HT1080 (cell line): Measurements from ENCODE around the gene CBFB. TPM values are rescaled to one million over a fixed set of nuclear protein-coding genes. Genes with fewer than 3 reads are reported as not detected.

Experiments
- DNase-seq: peaks from one replicate; pipeline ENCODE4 v3.0.0-alpha.2; 2015; ENCODE audit warnings: low read depth
- small RNA-seq: library from RNA; depleted of rRNA; stranded (forward); fragments of <200 nt; gene quantifications from one replicate; pipeline ENCODE3, GENCODE V24; 2014
- total RNA-seq: library from RNA; depleted of rRNA; stranded (reverse); fragments of >200 nt; shearing (Covaris generic); gene quantifications from 2 replicates; pipeline ENCODE4 v1.2.3, GENCODE V29; 2014; rRNA removed

Gene CBFB
- total RNA-seq, 1 experiment from 2014 or later = 93.7 TPM

- DNase-seq = no peak
Measured at GRCh38 chr16:67128417-67128816, 99.5 kb downstream of the CBFB start.

- DNase-seq = no peak
Measured at GRCh38 chr16:67128887-67129286, 99.9 kb downstream of the CBFB start.

- no peak for DNase-seq
Measured at GRCh38 chr16:67129422-67129821, 100.5 kb downstream of the CBFB start.

GRCh38 chr16:67137605-67138004, 108.7 kb downstream of the CBFB start:
- no peak for DNase-seq

GRCh38 chr16:67141391-67141790, 112.4 kb downstream of the CBFB start:
- no peak for DNase-seq

GRCh38 chr16:67142342-67142741, 113.4 kb downstream of the CBFB start:
- DNase-seq = no peak

- DNase-seq = no peak
Measured at GRCh38 chr16:67144943-67145342, 116.0 kb downstream of the CBFB start.

- no peak for DNase-seq
Measured at GRCh38 chr16:67145746-67146145, 116.8 kb downstream of the CBFB start.

- DNase-seq = no peak
Measured at GRCh38 chr16:67146523-67147357, 117.8 kb downstream of the CBFB start.

- no peak for DNase-seq
Measured at GRCh38 chr16:67147437-67148140, 118.6 kb downstream of the CBFB start.

GRCh38 chr16:67148221-67148620, 119.3 kb downstream of the CBFB start:
- DNase-seq = no peak

- DNase-seq = no peak
Measured at GRCh38 chr16:67148656-67149275, 119.8 kb downstream of the CBFB start.

- no peak for DNase-seq
Measured at GRCh38 chr16:67149276-67150046, 120.5 kb downstream of the CBFB start.

- DNase-seq = no peak
Measured at GRCh38 chr16:67150047-67150832, 121.3 kb downstream of the CBFB start.

Small RNAs within 50 kb of the gene (small RNA-seq; reads per million reads assigned to genes)
- gene RN7SL543P = not detected

Other genes with a start within 250 kb of the CBFB start
- gene TERB1, start 227.6 kb upstream of the CBFB start, total RNA-seq = not detected in 2 replicates
- gene NAE1, start 198.2 kb upstream of the CBFB start, total RNA-seq = 86.8 and 93.6 TPM in 2 replicates
- not detected in 2 replicates for gene CA7, start 184.7 kb upstream of the CBFB start, total RNA-seq
- gene PDP2, start 148.6 kb upstream of the CBFB start, total RNA-seq = 10.6 and 12.1 TPM in 2 replicates
- gene CDH16, start 110.3 kb upstream of the CBFB start, total RNA-seq = not detected in 2 replicates
- 0.13 TPM in 1 of 2 replicates, not detected in the other for gene RRAD, start 103.6 kb upstream of the CBFB start, total RNA-seq
- gene CIAO2B, start 94.7 kb upstream of the CBFB start, total RNA-seq = 230 and 244 TPM in 2 replicates
- 19.3 and 24.0 TPM in 2 replicates for gene CES2, start 93.6 kb upstream of the CBFB start, total RNA-seq
- gene CES3, start 67.9 kb upstream of the CBFB start, total RNA-seq = 0.53 and 1.2 TPM in 2 replicates
- not detected in 2 replicates for gene CES4A, start 40.6 kb upstream of the CBFB start, total RNA-seq
- 12.1 and 23.8 TPM in 2 replicates for gene PHAF1, start 80.8 kb downstream of the CBFB start, total RNA-seq
- 2.8 and 5.6 TPM in 2 replicates for gene B3GNT9, start 121.8 kb downstream of the CBFB start, total RNA-seq
- gene TRADD, start 130.8 kb downstream of the CBFB start, total RNA-seq = 10.9 and 13.7 TPM in 2 replicates
- 10.3 and 12.8 TPM in 2 replicates for gene FBXL8, start 130.8 kb downstream of the CBFB start, total RNA-seq
- gene HSF4, start 135.6 kb downstream of the CBFB start, total RNA-seq = 9.0 and 11.0 TPM in 2 replicates
- gene NOL3, start 141.4 kb downstream of the CBFB start, total RNA-seq = 18.4 and 22.8 TPM in 2 replicates
- 7.0 and 11.6 TPM in 2 replicates for gene MATCAP1, start 154.8 kb downstream of the CBFB start, total RNA-seq
- 1.1 and 1.6 TPM in 2 replicates for gene EXOC3L1, start 161.0 kb downstream of the CBFB start, total RNA-seq
- 201 and 230 TPM in 2 replicates for gene E2F4, start 163.0 kb downstream of the CBFB start, total RNA-seq
- gene ELMO3, start 170.0 kb downstream of the CBFB start, total RNA-seq = 2.6 and 3.0 TPM in 2 replicates
- 39.4 and 50.3 TPM in 2 replicates for gene TMEM208, start 198.0 kb downstream of the CBFB start, total RNA-seq
- gene FHOD1, start 218.3 kb downstream of the CBFB start, total RNA-seq = 54.8 and 65.1 TPM in 2 replicates
- gene SLC9A5, start 219.8 kb downstream of the CBFB start, total RNA-seq = 0.57 and 1.9 TPM in 2 replicates